ENCODE results near the gene CALN1.

- TF ChIP-seq, protein P1, sequence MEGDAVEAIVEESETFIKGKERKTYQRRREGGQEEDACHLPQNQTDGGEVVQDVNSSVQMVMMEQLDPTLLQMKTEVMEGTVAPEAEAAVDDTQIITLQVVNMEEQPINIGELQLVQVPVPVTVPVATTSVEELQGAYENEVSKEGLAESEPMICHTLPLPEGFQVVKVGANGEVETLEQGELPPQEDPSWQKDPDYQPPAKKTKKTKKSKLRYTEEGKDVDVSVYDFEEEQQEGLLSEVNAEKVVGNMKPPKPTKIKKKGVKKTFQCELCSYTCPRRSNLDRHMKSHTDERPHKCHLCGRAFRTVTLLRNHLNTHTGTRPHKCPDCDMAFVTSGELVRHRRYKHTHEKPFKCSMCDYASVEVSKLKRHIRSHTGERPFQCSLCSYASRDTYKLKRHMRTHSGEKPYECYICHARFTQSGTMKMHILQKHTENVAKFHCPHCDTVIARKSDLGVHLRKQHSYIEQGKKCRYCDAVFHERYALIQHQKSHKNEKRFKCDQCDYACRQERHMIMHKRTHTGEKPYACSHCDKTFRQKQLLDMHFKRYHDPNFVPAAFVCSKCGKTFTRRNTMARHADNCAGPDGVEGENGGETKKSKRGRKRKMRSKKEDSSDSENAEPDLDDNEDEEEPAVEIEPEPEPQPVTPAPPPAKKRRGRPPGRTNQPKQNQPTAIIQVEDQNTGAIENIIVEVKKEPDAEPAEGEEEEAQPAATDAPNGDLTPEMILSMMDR (IDR thresholded peaks at IDR 0.05; ENCODE audit: low read length): no peak
- TF ChIP-seq EZH2 (IDR thresholded peaks at IDR 0.05; ENCODE audit: borderline replicate concordance, low read length): no peak
Observed at GRCh38 chr7:71996141-71996540, 416.0 kb downstream of the CALN1 start.
